Measurements from ENCODE around the gene SAMD11.

GRCh38 chr1:941588-942383, 18.1 kb downstream of the SAMD11 start:
- TF ChIP-seq CTCF (IDR thresholded peaks at IDR 0.05) (no peak), EP300 (IDR thresholded peaks at IDR 0.05) (no peak), POLR2A (IDR thresholded peaks at IDR 0.05) (no peak)
